Natural killer cell (primary cell): ENCODE results near the gene IFRD2. TPM values are rescaled to one million over a fixed set of nuclear protein-coding genes. Genes with fewer than 3 reads are reported as not detected.

Experiments used
- ATAC-seq, 3 donors: fragments of 150-1000 bp in 2 of 3; fragments of 200-7000 bp in 1 of 3; cut with Tn5 transposase; 1 replicate in 1 of 3; 2 replicates in 2 of 3; pipeline ENCODE4 v1.10.0; 2021; ENCODE audit warnings: mild to moderate bottlenecking in 2 of 3, moderate library complexity in 2 of 3
- DNase-seq, 2 donors: peaks; one replicate each; pipeline versions ENCODE4 v3.0.0 to v3.0.0-alpha.2; 2013 to 2021; ENCODE audit warnings: mixed read lengths in 1 of 2
- H3K27ac ChIP-seq: one replicate; pipeline ENCODE4 v1.5.1; 2013; ENCODE audit warnings: mild to moderate bottlenecking, low read length
- H3K27me3 ChIP-seq: one replicate; pipeline ENCODE4 v1.6.1; 2013; ENCODE audit warnings: low read length; ENCODE audit not compliant: control insufficient read depth, insufficient read depth
- H3K36me3 ChIP-seq: one replicate; pipeline ENCODE4 v1.6.1; 2013; ENCODE audit warnings: low read length; ENCODE audit not compliant: control insufficient read depth, insufficient read depth
- H3K4me1 ChIP-seq: one replicate; pipeline ENCODE4 v1.6.1; 2013; ENCODE audit warnings: low read length; ENCODE audit not compliant: control insufficient read depth, insufficient read depth
- H3K4me3 ChIP-seq: one replicate; pipeline ENCODE4 v1.5.1; 2013; ENCODE audit warnings: low read length
- H3K9me3 ChIP-seq: one replicate; pipeline ENCODE4 v1.6.1; 2013; ENCODE audit warnings: low read length; ENCODE audit not compliant: control insufficient read depth, insufficient read depth
- H3K27ac Mint-ChIP-seq, 2 donors: one replicate each; pipeline ENCODE4 v1.8.0; 2022; ENCODE audit warnings: mild to moderate bottlenecking in 2 of 2, mixed read lengths in 2 of 2, moderate library complexity in 1 of 2
- H3K27me3 Mint-ChIP-seq, 2 donors: one replicate each; pipeline ENCODE4 v1.8.0; 2022; ENCODE audit warnings: low read depth in 2 of 2, mixed read lengths in 2 of 2
- H3K36me3 Mint-ChIP-seq: one replicate; pipeline ENCODE4 v1.8.0; 2022; ENCODE audit warnings: mixed read lengths
- H3K4me1 Mint-ChIP-seq, 2 donors: one replicate each; pipeline ENCODE4 v1.8.0; 2022; ENCODE audit warnings: mixed read lengths in 2 of 2
- H3K4me3 Mint-ChIP-seq: one replicate; pipeline ENCODE4 v1.8.0; 2022; ENCODE audit warnings: mild to moderate bottlenecking, moderate library complexity, mixed read lengths
- H3K9me3 Mint-ChIP-seq, 2 donors: one replicate each; pipeline ENCODE4 v1.8.0; 2022; ENCODE audit warnings: mixed read lengths in 2 of 2
- CTCF ChIP-seq: fragments of 200-600 bp; IDR thresholded peaks from one replicate; pipeline ENCODE4 v1.8.0; 2022; ENCODE audit warnings: antibody characterized with exemption
- WGBS: methylation state at CpG from one replicate; pipeline ENCODE4 v1.1.7; 2013; ENCODE audit warnings: missing lambda C conversion rate; ENCODE audit not compliant: insufficient coverage; 5-methylcytosine and 5-hydroxymethylcytosine counted together
- intact Hi-C: fragments of 100-400 bp; cut with micrococcal nuclease; formaldehyde crosslinking; loops from one replicate; pipeline ENCODE4 v1.14.2; 2022
- total RNA-seq, 4 donors: library from RNA; stranded (reverse); fragments of 120-200 nt in 1 of 4; gene quantifications; one replicate each; pipeline versions ENCODE4 v1.2.3 to v1.2.4, GENCODE V29; 2013 to 2022

Gene IFRD2
- total RNA-seq, 3 donors from 2014 or later (not counting 1 experiment from before 2014, with no cell fraction given): 27.8 to 39.1 (median 32.1) TPM

GRCh38 chr3:50268703-50269451 lies 23.4 kb downstream of the IFRD2 start, which contains the start of gene SEMA3B:
Gene SEMA3B, plus strand, starts transcription at chr3:50269147. Its CDS starts 94 bp downstream, at chr3:50269241.
- no peaks in the 10 kb centered on the region for H3K9me3 ChIP-seq
- H3K4me3 Mint-ChIP-seq: no peak within 1 kb of the TSS
- H3K27me3 Mint-ChIP-seq: peaks cover 6 to 12% of the 10 kb centered on the region in 2 donors
- H3K27ac Mint-ChIP-seq: no peak within 1 kb of the TSS
- H3K4me1 ChIP-seq: peaks cover 11% of the 10 kb centered on the region
- no peaks in the 10 kb centered on the region for H3K9me3 Mint-ChIP-seq
- no peaks in the 10 kb centered on the region for H3K36me3 Mint-ChIP-seq
- H3K4me3 ChIP-seq: no peak within 1 kb of the TSS
- TF ChIP-seq CTCF: no peak
- DNase-seq (no peak), ATAC-seq (no peak)
- H3K27ac ChIP-seq: no peak within 1 kb of the TSS
- intact Hi-C loops: no loop called here
- peaks cover 12% of the 10 kb centered on the region for H3K27me3 ChIP-seq
- H3K4me1 Mint-ChIP-seq: peaks cover 6 to 12% of the 10 kb centered on the region in 2 donors
- WGBS: 88% methylated on average over 21 of the region's 21 CpGs
- H3K36me3 ChIP-seq: no peaks in the 10 kb centered on the region

- Histone ChIP-seq H3K36me3 (no peaks in the 10 kb centered on the region), H3K9me3 (no peaks in the 10 kb centered on the region), H3K4me1 (peaks cover 6% of the 10 kb centered on the region), H3K27ac (no peak overlapping the region), H3K4me3 (no peak overlapping the region), H3K27me3 (peaks cover 6% of the 10 kb centered on the region)
- Mint-ChIP-seq H3K9me3 (no peaks in the 10 kb centered on the region), H3K27ac (no peak overlapping the region), H3K27me3 (peaks cover 6 to 11% of the 10 kb centered on the region in 2 donors), H3K36me3 (no peaks in the 10 kb centered on the region), H3K4me3 (no peak overlapping the region), H3K4me1 (peaks cover 6 to 12% of the 10 kb centered on the region in 2 donors)
- no peak for TF ChIP-seq CTCF
- intact Hi-C loops: no loop called here
- ATAC-seq: no peak
- DNase-seq: no peak
- 74% methylated on average over 3 of the region's 3 CpGs for WGBS
These were observed 24.0 kb downstream of the IFRD2 start for GRCh38 chr3:50268276-50268675.

DNA sequence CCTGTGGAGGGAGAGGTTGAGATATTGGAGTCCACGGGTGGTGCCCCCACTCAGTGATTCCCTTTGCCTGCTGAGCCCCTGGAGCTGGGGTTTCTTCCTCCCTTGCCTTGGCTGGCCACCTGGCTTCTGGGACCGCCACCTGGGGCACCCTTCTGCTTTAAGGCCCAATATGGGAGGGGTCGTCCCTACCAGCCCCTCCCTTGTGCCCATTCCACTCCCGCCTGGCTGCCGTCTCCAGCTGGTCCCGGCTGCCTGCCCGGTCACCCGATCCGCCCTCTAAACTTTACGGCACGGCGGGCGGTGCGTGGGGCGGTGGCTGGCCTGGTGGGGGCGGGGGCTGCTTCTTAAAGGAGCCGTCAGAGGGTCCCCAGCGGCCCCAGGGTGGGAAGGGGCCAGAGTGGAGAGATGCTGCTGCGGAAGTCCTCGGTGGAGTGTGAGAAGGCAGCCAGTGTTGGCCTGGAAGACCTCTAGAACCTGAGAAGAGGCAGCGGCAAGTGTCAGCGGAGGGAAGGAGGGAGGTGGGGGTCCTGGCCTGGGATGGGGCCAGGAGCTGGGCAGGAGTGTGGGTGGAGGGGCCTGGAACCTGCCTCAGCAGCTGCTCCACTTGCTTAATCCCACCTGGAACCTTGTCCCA lies 24.8 kb downstream of the IFRD2 start:
- TF ChIP-seq CTCF: no peak
- Mint-ChIP-seq H3K27ac (no peak overlapping the region), H3K4me1 (peaks cover 0 to 7% of the 10 kb centered on the region in 2 donors), H3K36me3 (no peaks in the 10 kb centered on the region), H3K4me3 (no peak overlapping the region), H3K9me3 (no peaks in the 10 kb centered on the region), H3K27me3 (peaks cover 0 to 6% of the 10 kb centered on the region in 2 donors)
- Histone ChIP-seq H3K4me1 (no peaks in the 10 kb centered on the region), H3K27me3 (peaks cover 3% of the 10 kb centered on the region), H3K27ac (no peak overlapping the region), H3K36me3 (no peaks in the 10 kb centered on the region), H3K9me3 (no peaks in the 10 kb centered on the region), H3K4me3 (no peak overlapping the region)
- DNase-seq: no peak
- 25% methylated on average over 22 of the region's 22 CpGs for WGBS
- intact Hi-C loops: no loop called here
- no peak for ATAC-seq
